Breast epithelium (tissue), 4 donors: ENCODE data around the gene LRRK1. TPM values are rescaled to one million over a fixed set of nuclear protein-coding genes. Genes with fewer than 3 reads are reported as not detected.

Source experiments
- DNase-seq, 2 donors: peaks; one replicate each; pipeline ENCODE4 v3.0.0-alpha.2; 2019; ENCODE audit warnings: low spot score in 2 of 2
- H3K27ac ChIP-seq, 2 donors: fragments of 200-600 bp; sonication (generic) in 1 of 2; one replicate each; pipeline ENCODE4 v1.5.1; 2016 to 2019; ENCODE audit warnings: mild to moderate bottlenecking in 1 of 2
- H3K27me3 ChIP-seq, 2 donors: fragments of 200-600 bp; sonication (generic) in 1 of 2; one replicate each; pipeline versions ENCODE4 v1.5.1 to v1.6.0; 2017 to 2019; ENCODE audit warnings: control low read depth in 1 of 2, mild to moderate bottlenecking in 1 of 2
- H3K36me3 ChIP-seq: fragments of 200-600 bp; one replicate; pipeline ENCODE4 v1.5.1; 2019
- H3K4me1 ChIP-seq, 2 donors: fragments of 200-600 bp; sonication (generic); one replicate each; pipeline ENCODE4 v1.5.1; 2016 to 2019; ENCODE audit warnings: control low read depth in 1 of 2
- H3K4me3 ChIP-seq, 3 donors: fragments of 200-600 bp; sonication (generic); 1 replicate in 2 of 3; 2 replicates in 1 of 3; pipeline ENCODE4 v1.5.1; 2016 to 2019; ENCODE audit warnings: mild to moderate bottlenecking in 3 of 3, moderate library complexity in 2 of 3
- H3K9me3 ChIP-seq, 2 donors: fragments of 200-600 bp; sonication (generic) in 1 of 2; one replicate each; pipeline ENCODE4 v1.5.1; 2016 to 2019; ENCODE audit warnings: control low read depth in 1 of 2
- POLR2A ChIP-seq: fragments of 450-650 bp; IDR thresholded peaks from one replicate; pipeline ENCODE4 v1.6.1; 2016; ENCODE audit warnings: antibody characterized with exemption, mild to moderate bottlenecking, moderate library complexity
- POLR2AphosphoS5 ChIP-seq, 3 donors: sonication (generic); formaldehyde crosslinking; IDR thresholded peaks; one replicate each; pipeline ENCODE4 v1.6.1; 2017; ENCODE audit warnings: antibody characterized with exemption in 3 of 3
- intact Hi-C: fragments of 100-400 bp; cut with DNase I; formaldehyde crosslinking; loops from one replicate; pipeline ENCODE4 v1.15.1; 2023; ENCODE audit warnings: low total_unique reads
- total RNA-seq, 3 donors: library from RNA; depleted of rRNA; stranded (reverse); fragments of >200 nt; gene quantifications; one replicate each; pipeline ENCODE4 v1.1.0, GENCODE V29; 2016
- TF ChIP-seq, protein P1 (sequence below), 3 donors: fragments of 450-650 bp; IDR thresholded peaks; one replicate each; pipeline ENCODE4 v1.5.1; 2016 to 2017; ENCODE audit warnings: antibody characterized with exemption in 3 of 3, mild to moderate bottlenecking in 3 of 3, moderate library complexity in 3 of 3

The LRRK1 gene
- total RNA-seq, 3 donors from 2014 or later: 10.1 to 18.7 (median 14.4) TPM

DNA sequence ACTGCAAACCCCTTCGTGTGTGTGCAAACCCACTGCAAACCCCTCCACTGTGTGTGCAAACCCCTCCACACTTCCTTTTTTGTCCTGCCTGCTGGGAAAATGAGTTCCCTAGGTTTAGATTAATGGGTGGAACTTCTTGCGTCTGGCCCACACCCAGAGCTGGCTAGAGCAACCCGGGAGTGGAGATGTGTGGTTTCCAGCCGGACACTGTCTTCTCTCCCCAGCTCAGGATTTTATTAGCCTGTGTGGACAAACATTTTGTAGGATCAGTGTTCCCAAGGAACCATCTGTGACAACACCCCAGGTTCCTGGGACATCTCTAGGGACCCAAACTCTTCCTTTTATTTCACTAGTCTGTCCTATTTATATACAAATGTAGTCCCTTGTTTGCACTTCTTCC is 9.6 kb upstream of the LRRK1 start:
- intact Hi-C loops: no loop called here
- no peak for TF ChIP-seq POLR2A
- TF ChIP-seq POLR2AphosphoS5 (IDR thresholded peaks at IDR 0.05): no peak
- TF ChIP-seq, protein P1, sequence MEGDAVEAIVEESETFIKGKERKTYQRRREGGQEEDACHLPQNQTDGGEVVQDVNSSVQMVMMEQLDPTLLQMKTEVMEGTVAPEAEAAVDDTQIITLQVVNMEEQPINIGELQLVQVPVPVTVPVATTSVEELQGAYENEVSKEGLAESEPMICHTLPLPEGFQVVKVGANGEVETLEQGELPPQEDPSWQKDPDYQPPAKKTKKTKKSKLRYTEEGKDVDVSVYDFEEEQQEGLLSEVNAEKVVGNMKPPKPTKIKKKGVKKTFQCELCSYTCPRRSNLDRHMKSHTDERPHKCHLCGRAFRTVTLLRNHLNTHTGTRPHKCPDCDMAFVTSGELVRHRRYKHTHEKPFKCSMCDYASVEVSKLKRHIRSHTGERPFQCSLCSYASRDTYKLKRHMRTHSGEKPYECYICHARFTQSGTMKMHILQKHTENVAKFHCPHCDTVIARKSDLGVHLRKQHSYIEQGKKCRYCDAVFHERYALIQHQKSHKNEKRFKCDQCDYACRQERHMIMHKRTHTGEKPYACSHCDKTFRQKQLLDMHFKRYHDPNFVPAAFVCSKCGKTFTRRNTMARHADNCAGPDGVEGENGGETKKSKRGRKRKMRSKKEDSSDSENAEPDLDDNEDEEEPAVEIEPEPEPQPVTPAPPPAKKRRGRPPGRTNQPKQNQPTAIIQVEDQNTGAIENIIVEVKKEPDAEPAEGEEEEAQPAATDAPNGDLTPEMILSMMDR (IDR thresholded peaks at IDR 0.05): no peak

DNA sequence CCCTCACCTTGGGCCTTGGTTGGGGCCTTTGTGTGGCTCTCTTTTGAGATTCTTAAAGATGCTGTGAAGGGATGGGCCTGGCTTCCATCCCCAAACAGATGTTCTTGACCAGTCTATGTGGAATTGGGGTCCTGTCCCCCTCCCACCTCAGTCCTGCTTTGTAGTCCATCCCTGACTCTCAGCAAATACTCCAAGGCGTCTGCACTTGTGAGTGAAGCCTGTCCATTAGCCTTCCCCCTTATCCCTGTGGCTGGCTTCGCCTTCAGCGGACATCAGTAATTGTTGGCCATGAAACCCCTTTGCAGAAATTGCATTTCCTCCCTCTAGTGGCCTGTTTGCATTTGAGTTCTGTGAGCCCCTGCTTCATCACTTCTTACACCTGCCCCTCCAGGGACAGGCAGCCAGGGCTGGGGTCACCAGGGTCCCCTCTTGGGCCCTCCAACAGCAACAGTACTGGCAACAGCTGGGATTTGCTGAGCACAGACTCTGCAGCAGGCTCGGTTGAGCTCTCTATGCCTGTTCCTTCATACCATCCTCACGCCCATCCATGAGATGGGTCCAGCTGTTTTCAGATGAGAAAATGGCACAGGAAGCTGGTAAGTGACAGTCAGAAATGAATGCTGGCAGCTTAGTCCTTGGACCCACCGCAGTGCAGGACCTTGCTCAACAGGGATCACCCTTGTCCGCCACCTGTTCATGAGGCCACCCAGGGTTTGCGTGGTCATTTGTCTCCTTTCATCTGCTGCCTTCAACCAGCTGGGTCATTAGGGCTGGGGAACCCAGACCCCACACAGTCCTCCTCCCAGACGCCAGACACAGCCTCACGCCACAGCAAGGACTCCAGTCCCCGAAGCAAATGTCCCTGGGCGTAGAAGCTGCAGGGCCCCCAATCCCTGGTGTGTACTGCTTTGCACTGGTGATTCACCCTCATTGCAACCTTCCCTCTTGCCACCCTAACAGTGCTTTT is 8.9 kb upstream of the LRRK1 start:
- H3K4me1 ChIP-seq: no peaks in the 10 kb centered on the region
- TF ChIP-seq POLR2A: no peak
- no peak for TF ChIP-seq POLR2AphosphoS5 (IDR thresholded peaks at IDR 0.05)
- TF ChIP-seq, protein P1 (IDR thresholded peaks at IDR 0.05): no peak
- H3K9me3 ChIP-seq: no peaks in the 10 kb centered on the region
- no peaks in the 10 kb centered on the region for H3K36me3 ChIP-seq
- H3K4me3 ChIP-seq: no peak overlapping the region
- H3K27ac ChIP-seq: no peak overlapping the region
- DNase-seq: no peak
- intact Hi-C loops: no loop called here
- H3K27me3 ChIP-seq: no peaks in the 10 kb centered on the region

More for the DNA sequence above, 9.6 kb upstream of the LRRK1 start:
- Histone ChIP-seq H3K9me3 (no peaks in the 10 kb centered on the region), H3K27me3 (no peaks in the 10 kb centered on the region), H3K27ac (no peak overlapping the region), H3K4me3 (no peak overlapping the region), H3K36me3 (no peaks in the 10 kb centered on the region), H3K4me1 (no peaks in the 10 kb centered on the region)
- DNase-seq: no peak

GRCh38 chr15:100911086-100911485 is 8.1 kb upstream of the LRRK1 start:
- H3K36me3 ChIP-seq: no peaks in the 10 kb centered on the region
- H3K4me3 ChIP-seq: no peak overlapping the region
- intact Hi-C loops: no loop called here
- no peak for DNase-seq
- no peaks in the 10 kb centered on the region for H3K27me3 ChIP-seq
- no peaks in the 10 kb centered on the region for H3K4me1 ChIP-seq
- H3K27ac ChIP-seq: no peak overlapping the region
- no peaks in the 10 kb centered on the region for H3K9me3 ChIP-seq
- TF ChIP-seq POLR2A (no peak), POLR2AphosphoS5 (IDR thresholded peaks at IDR 0.05) (no peak)
- TF ChIP-seq, protein P1 (IDR thresholded peaks at IDR 0.05): no peak

- peaks cover 0 to 5% of the 10 kb centered on the region in 2 donors for H3K4me1 ChIP-seq
- no peaks in the 10 kb centered on the region for H3K27me3 ChIP-seq
- no peak overlapping the region for H3K4me3 ChIP-seq
- no peaks in the 10 kb centered on the region for H3K36me3 ChIP-seq
- no peak for DNase-seq
- intact Hi-C loops: no loop called here
- no peaks in the 10 kb centered on the region for H3K9me3 ChIP-seq
- H3K27ac ChIP-seq: no peak overlapping the region
- TF ChIP-seq POLR2AphosphoS5 (IDR thresholded peaks at IDR 0.05): no peak
- TF ChIP-seq POLR2A: no peak
- TF ChIP-seq, protein P1 (IDR thresholded peaks at IDR 0.05): no peak
Observed at GRCh38 chr15:100913961-100914360, 5.2 kb upstream of the LRRK1 start.

GRCh38 chr15:100914876-100915275 is 4.3 kb upstream of the LRRK1 start:
- no peak for TF ChIP-seq POLR2AphosphoS5 (IDR thresholded peaks at IDR 0.05)
- TF ChIP-seq, protein P1 (IDR thresholded peaks at IDR 0.05): peak in 1 of 3 donors; percentile 22
- DNase-seq: no peak
- no peaks in the 10 kb centered on the region for H3K27me3 ChIP-seq
- H3K9me3 ChIP-seq: no peaks in the 10 kb centered on the region
- H3K4me1 ChIP-seq: peaks cover 0 to 5% of the 10 kb centered on the region in 2 donors
- H3K36me3 ChIP-seq: no peaks in the 10 kb centered on the region
- no peak overlapping the region for H3K4me3 ChIP-seq
- intact Hi-C loops: no loop called here
- H3K27ac ChIP-seq: no peak overlapping the region
